DMS153 treated with DMSO at 0.1 percent for 48 hours (cell line): ENCODE data around the gene GBX2.

ENCODE experiments used
- DNase-seq: peaks from one replicate; lab custom pipeline; 2025; ENCODE audit not compliant: unreplicated experiment; lab: John Stamatoyannopoulos, UW

Gene GBX2

DNA sequence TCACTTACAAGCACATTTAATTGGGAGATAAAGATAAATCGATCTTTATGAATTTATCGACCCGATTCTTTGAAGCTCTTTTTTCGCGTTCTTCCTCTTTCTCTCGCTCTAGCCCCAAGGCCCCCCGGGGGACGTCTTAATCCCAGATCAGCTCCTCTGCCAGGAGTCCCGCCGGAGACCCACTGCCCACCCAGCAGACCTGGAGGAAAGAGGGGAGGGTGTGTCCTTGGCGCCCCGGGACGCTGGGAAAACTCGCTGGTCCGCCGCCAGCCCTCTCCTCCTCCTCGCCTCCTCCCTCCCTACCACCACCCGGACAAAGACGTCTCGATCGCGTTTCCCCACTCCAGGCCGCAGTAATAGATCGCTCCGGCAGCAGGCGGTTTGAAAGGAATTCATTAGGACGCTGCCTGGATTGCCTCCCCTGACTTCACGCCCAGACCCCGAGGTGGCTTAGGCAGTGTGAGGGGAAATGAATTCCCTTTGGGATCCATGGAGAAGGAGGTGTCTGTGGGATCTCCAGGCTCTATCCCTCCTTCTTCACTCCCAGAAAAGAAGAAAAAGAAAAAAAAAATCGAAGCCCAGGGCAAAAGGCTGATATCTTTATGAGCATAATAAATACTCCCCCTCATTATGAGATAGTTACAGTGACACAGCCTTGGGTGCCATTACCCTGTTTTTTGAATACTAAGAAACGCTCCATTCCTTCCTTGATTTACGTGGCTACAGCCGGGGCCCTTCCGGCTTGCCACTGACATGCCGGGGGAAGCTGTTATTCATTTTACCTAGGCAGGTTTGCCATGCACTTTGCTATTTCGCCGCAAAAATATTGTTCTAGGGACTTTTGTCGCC is 1.8 kb upstream of the GBX2 start:
- no peak for DNase-seq

DNA sequence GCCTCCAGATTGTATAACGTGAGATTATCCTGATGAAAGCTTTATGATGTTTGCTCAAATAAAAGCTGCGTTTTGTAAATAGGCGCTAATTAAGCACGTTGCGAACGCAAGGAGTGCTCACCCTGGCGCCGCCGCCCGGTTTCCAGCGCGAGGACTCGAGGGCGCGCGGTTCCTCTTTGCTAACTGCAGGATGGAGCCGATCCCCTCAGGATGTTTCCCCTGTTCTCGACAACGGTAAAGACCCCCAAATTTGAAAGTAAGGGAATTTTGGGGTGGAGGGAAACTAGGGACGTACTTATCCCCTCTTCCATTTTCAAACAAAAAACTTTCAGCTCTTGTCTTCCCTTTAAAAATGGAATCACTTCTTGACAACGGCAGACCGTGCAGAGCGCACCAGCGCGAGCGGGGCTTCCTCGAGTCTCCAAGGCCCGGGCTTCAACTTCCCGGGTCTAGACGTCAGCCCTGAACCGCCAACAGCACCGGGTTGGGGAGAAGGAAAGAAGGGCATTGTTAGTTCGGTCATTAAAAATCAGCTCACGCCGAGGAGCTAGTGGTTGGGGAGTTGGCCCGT is 1.1 kb upstream of the GBX2 start:
- DNase-seq, result no peak

DNA sequence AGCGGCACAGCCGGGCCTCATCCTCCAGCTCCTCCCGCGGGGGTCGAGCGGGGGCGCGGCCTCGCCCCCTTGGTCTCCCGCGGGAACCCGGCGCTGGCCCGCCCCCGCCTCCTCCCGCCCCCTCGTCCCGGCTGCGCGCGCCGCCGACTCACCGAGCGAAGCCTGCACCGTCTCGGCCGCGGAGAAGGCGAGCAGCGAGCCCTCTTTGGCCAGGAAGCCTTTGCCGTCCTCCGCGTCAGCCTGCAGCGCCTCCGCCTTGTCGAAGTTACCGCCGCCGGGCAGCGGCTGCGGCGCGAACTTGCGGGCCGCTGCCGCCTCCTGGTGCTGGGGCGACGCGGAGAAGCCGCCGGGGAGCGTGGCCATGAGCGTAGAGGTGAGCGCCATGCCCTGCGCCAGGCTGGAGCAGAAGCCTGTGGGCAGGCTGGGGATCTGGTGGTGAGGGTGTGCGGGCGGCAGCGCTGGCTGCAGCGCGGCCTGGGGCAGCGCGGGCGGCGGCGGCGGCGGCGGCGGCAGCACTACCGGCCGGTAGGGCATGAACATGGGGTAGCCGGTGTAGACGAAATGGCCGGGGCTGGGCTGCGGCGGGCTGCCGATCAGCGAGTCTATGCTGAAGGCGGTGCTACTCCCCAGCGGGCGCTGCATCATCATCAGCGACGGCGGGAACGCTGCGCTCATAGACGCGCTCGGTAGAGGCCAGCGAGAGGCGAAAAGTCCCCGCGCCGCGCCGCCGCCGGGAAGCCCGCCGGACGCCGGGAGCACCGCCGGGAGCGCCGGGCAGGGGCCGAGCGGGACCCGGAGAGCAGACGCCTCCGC is 683 bp downstream of the GBX2 start:
- DNase-seq, result no peak

DNA sequence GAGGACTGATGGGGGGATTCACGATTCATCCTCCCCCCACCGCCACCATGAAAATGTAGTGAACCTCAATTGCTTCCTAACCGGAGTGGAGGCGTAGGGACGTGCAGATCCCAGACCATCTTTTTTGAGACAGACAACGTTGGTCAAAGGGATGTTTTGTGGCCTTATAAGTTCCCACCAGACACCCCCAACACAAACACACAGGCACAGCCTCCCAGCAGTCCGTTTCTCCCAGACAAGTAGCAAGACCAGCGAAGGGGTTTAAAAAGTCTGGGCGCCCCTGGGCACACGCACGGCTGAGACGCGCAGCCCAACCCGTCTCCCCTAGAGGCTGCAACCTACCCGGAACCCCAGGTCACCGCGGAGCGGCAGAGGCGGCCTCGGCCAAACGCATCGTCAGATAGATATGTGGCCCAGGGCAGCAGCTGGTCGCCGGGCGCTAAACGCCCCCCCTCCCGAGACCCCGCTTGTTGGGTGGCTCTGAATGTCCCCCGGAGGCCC is 1.3 kb downstream of the GBX2 start:
- no peak for DNase-seq

DNA sequence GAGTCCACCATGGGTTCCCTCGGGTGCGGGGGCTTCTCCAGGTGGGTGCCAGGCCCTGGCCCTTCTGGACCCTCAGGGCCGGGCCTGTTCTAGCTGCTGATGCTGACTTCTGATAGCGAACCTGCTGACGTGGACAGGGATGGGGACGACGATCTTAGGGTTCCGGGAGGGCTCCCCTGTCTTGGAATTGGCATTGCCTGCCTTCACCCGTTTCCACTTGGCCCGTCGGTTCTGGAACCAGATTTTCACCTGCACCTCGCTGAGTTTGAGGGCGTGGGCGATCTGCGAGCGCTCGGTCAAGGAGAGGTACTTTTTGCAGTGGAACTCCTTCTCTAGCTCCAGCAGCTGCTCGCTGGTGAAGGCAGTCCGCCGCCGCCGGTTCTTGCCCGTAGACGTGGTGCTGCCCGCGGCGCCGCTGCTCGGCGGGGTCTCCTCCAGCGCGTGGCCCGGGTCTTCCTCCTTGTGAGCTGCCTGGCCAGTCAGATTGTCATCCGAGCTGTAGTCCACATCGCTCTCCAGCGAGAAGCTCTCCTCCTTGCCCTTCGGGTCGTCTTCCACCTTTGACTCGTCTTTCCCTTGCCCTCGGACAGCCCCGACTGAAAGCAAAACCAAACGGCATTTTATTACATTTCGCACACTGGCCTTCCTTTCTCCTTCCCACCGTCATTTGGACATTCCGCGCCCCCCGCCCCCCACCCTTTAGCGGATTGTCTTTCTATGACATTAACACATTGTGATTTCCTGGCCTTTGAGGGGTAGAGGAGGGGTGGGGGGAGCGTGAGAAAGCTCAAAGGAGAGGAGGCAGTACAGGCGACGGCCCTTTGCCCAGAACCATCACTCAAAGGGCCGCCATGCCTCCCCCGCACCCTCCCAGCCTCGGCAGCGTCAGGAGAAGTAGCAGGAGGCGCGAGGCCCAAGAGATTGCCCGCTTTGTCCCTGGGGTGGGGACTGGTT is 2.1 kb downstream of the GBX2 start:
- DNase-seq, result no peak

DNA sequence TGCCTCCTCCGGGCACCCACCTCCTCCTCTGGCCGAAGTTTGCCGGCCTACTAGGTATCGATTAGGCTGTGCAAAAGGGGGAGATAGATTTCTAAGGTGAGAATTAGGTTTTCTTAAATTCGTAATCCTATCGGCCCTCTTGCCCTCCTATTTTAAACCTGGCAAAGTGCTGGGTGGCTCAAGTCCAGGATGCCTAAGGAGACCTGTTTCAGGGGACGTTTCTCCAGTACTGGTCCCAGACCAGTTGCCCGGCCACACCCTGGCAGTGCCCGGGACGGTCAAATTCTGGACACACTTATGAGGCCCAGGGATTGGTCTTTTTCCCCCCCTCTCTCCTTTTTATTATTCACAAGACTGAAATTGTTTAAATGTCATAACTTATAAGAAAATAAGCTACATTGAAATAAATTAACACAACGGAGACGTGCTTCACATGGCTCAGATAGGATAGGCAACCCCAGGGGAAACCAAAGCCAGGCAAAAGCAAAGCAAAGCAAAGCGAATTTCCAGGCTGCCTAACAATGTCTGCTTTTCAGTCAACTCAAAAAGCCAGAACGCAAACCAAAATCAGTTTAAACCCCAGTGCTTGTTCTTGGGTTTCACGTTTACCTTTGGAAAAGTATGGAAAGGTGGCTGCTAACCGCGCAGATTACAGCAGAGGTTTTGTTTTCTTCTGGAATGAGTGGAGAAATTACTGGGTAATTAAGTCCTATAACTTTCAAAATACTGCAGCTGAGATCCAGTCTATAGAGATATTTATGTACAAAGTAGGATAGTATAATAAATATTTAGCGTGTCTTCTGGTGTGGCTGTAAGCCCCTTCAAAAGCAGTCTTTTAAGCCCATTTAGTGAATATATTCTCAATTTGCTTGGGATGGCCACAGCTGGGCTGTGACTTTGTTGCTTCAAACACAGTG is 3.0 kb downstream of the GBX2 start:
- DNase-seq, result no peak

DNA sequence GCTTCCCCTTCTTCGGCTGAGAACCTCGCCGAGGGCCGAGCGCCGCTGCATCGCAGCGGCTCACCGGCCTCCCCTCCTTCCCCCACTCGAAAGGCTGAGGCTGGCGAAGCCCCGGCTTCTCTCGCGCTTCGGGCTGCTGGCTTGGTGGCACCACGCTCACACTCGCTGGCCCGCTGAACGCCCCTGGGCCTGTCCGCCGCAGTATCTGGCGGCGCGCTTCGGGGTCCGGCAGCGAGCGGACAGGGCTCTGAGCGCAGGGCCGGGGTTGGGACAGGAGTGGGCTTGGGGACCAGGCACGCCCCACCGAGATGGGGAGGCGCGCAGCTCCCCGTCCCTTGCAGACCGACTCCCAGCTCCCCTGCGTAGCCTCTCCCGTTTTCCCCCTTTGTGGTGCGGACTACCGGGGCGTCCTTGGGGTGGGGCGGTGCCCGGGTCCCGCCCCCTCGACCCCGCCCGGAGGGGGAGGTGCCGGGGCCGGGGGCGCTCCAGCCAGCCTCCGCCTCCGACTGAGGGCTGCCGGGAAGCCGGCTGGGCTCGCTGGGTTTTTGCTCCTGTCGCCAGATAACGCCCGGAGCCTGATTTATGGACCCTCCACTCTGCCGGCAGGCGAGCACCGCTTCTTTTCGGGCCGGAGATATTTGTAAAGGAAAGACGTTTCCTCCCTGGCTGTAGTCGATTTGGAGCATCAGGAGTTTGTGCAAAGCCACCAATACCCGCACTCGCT is 3.8 kb downstream of the GBX2 start:
- no peak for DNase-seq

DNA sequence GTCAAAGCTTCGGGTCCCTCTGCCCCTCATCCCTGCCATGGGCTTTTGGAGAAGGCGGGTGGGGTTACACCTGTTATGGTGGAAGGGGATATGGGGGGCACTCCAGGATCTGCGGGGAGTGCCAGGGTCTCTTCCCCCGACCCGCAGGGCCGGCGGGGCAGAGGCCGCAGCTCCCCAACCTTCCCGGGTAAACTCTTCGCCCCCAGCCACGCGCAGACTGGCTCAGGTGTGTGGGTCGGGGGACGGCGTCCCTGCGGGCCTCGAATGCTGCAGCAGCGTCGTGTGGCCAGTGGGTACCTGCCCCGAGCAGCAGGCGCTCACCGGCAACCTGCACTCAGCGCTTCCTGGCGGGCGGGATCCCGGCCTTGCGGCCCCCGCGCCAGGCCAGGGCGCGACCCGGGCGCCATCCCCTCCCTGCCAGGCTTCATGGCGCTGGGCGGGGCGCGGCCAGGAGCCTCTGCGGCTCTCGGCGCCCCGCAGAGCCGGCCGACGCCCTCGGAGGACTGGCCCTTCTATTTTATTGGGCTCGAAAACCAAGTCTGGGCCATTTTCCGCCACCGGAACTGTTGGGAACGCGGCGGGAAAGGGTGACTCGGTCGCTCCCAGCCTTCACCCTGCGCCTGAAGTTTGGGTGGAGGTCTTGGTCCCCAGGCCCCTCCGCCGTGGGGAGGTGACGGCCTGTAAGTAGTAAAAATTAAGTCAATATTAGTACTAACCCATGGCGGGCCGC is 4.5 kb downstream of the GBX2 start:
- no peak for DNase-seq

DNA sequence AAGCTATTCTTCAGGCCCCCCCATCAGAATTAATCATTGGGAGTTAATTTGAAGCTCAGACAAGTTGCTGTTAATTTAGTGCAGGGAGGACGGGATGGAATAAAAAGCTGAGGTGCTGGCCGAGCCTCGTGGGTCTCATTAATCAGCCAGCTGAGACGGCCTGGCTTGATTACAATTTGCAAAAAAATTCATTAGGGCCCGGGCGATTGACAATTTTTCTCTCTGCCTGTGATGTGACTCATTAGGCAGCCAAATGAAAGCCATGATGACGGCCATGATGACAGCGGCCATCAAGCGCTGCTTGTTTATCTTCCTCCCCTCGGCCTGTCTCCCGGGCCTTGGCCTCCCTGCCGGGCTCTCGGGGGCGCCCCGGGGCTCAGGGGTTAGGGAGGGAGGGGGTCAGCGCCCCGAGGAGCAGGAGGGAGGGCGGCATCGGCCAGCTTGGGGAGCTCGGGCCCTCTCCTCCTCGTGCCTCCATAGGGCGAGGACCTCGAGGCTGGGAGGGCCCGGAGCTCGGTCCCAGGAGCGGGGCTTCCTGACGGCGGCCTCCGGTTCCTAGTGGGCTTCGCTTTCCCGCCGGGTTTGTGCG is 5.2 kb downstream of the GBX2 start:
- DNase-seq, result no peak

DNA sequence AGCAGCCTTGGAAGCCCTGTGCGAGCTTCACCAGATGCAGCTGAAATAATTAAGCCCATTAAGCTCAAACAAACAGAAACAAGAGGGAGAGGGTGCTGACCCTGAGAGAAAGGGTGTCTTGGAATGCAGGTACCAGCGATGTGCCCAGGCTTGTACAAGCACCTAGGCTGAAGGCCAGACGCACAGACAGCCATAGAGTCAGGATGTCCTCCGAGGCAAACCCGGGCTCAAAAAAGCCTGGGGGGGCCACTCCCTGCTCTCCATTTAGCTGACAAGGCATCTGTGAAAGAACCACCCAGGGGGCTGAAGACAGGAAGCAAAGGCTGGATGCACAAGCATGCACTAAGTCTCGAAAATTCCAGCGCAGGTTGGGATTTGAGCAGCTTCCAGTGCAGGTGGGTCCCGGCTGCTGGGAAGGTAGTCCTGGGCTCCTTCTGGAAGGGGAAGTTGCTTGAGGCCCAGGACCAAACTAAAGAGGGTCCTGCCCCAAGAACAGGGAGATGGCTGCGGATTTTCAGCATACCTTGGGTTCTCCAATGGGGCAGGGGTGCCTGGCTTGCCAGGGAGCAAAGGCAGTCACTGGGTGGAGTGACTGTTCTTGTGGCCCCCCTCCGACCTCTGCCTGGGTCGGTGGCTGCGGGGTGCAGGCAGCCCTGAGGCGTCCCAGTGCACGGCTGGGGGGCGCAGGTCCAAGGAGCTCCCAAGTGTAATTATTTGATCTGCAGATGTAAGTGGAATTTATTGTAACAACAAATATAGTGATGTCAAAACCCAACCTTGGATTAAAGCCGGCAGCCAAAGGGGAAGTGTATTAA is 5.9 kb downstream of the GBX2 start:
- no peak for DNase-seq

DNA sequence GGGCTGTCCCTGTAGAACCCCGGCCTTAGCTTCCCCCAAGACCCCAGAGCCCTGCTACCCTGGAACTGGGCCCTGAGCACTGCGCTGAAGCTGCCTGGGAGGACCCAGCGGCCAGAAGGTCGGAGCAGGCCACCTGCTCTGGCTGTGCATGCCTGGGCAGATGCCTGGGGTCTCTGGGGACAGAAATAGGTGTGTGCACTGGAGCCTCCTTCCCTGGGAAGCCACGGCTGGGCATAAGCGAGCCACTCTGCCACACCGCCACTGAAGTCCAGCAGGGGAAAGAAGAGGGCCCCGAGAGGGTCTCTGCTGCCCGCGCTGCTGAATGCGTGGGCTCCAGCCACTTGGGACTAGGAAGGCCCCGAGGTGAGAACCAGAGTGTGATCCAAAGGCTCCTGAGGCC is 6.7 kb downstream of the GBX2 start:
- no peak for DNase-seq

DNA sequence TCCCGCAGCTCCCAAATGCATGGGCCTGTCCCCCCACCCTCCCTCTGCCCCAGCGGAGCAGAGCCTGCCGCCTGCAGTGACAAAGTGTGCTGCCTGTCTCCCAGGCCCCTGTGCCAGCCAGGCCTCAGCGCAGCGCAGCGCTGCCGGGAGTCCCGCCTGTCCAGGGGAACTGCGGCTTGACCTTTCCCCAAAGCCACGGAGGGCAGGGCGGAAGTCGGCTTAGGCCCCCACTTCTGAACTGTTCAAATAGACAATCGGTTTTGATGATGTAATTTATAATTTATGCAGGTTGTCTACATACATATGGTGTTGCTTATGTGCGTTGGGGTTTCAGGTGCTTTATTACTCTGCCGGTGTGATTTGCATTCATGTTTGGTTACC is 7.1 kb downstream of the GBX2 start:
- no peak for DNase-seq

DNA sequence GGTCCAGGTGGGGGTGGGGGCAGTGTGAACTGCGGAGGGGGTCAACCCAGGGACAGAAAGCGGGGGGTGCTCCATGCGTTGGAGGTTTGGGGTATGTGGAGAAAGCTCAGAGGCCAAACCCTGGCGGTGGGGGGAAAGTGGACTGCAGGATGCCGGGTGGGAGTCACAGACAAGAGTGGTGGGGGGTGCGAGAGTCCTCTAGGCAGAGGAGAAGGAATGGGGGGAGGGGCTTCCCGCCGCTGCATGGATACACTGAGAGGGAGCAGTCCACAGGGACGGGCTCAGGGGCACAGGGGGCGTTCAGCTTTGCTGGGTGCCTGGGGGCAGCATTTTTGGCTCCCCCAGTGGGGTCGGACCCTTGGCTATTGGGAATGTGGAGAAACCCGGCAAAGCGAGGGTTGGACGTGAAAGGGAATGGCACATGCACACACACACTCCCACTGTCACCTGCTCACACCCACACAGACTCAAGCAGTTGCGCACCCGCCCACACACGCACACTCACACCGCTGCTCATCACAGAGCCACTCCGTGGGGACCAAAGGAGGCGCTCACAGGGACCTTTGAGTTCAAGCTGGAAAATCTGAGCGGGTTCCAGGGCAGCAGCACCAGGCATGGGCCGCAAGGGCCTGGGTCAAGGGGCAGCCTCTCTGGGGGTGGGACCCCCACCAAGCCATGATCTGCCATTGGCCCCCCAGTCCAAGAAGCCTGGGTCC is 7.7 kb downstream of the GBX2 start:
- DNase-seq, result no peak

DNA sequence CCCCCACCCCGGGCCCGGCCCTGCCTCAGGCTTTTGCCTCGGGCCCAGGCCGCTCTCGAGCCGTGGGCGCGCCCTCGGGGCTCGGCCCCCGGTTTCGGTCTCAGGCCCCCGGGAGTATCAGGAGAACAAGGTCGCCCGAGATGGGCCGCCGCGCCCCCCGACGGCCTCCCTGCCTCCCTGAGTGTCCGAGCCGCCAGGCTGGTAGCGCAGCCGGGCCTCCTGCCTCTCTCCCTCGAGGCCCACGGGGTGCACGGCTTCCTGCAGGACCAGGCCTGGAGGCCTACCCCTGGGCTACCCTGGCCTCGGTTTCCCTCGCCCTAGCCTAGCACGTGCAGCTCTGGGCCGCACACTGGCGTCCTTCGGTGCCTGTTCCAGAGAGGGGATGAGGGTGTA is 8.4 kb downstream of the GBX2 start:
- no peak for DNase-seq

DNA sequence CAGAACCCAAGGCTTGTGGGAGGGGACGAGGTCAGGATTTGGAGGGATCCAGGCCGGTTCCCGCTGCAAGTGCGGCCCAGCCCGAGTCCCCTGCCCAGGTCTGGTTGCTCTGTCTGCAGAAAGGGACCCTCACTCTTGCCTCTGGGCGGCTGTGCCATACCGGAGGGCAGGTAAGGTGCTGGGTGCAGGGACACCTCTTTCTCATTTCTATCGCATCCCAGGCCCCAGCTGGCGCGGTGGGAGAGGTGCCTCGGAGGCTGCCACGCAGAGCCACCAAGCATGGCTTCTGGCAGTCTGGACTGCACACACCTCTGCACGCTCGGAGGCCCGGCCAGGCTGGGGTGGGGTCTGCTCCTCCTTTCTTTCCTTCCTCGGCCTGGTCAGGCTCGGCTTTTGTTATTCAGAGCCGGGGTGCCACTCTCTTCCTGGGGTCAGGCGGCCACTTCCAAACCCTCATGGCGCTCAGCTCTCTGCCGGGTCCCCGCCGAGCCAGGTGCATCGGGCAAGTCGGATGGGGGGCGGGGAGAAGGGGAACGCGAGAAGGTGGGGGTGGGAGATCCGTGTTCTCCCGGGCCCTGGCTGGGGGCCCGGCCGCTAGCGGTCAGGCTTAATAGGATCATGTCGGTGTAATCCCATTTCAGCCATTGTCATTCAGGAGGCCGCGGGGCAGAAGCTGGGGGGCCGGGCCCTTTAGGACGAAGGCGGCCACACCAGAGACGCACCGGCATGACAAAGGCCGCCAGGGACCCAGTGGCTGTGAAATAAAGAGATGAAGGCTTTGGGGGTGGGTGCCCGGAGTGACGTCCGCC is 9.0 kb downstream of the GBX2 start:
- DNase-seq, result no peak
